ENCODE results near the gene MCOLN2.
A peak's percentile ranks its signal among the peaks of the same experiment; 100 is the strongest.
"Not testable (repeated sequence)": the region's sequence is repeated elsewhere in the genome, so short reads cannot be mapped to it uniquely, and the experiment has no call there.

The MCOLN2 gene

GRCh38 chr1:84907095-84907827 lies 89.7 kb downstream of the MCOLN2 start:
- peaks cover 0 to 4% (median 0%) of the 10 kb centered on the region in 5 donors for H3K9me3 ChIP-seq (ENCODE audit: control insufficient read depth in 5 of 5, low read length in 5 of 5)
- H3K27me3 ChIP-seq (ENCODE audit: control insufficient read depth in 5 of 5, insufficient read depth in 4 of 5, low read length in 5 of 5) = no peaks in the 10 kb centered on the region
- no peak overlapping the region for H3K4me3 ChIP-seq (ENCODE audit: low read depth in 1 of 5, low read length in 5 of 5)
- H3K9ac ChIP-seq (ENCODE audit: low read length in 5 of 5) = no peak overlapping the region
- H3K27ac ChIP-seq (ENCODE audit: low read depth, low read length) = no peak overlapping the region
- no peaks in the 10 kb centered on the region for H3K36me3 ChIP-seq (ENCODE audit: control insufficient read depth in 5 of 5, insufficient read depth in 5 of 5, low read length in 5 of 5)
- no peaks in the 10 kb centered on the region for H3K4me1 ChIP-seq (ENCODE audit: control insufficient read depth in 5 of 5, insufficient read depth in 5 of 5, low read length in 5 of 5)

GRCh38 chr1:84902727-84903126 lies 94.2 kb downstream of the MCOLN2 start:
- H3K27me3 ChIP-seq (ENCODE audit: control insufficient read depth in 5 of 5, insufficient read depth in 4 of 5, low read length in 5 of 5); H3K4me1 ChIP-seq (ENCODE audit: control insufficient read depth in 5 of 5, insufficient read depth in 5 of 5, low read length in 5 of 5); H3K36me3 ChIP-seq (ENCODE audit: control insufficient read depth in 5 of 5, insufficient read depth in 5 of 5, low read length in 5 of 5); H3K4me3 ChIP-seq (ENCODE audit: low read depth in 1 of 5, low read length in 5 of 5); H3K27ac ChIP-seq (ENCODE audit: low read depth, low read length); H3K9ac ChIP-seq (ENCODE audit: low read length in 5 of 5); H3K9me3 ChIP-seq (ENCODE audit: control insufficient read depth in 5 of 5, low read length in 5 of 5): not testable (repeated sequence)

GRCh38 chr1:84899969-84900368 lies 96.9 kb downstream of the MCOLN2 start:
- no peak overlapping the region for H3K9ac ChIP-seq (ENCODE audit: low read length in 5 of 5)
- no peak overlapping the region for H3K4me3 ChIP-seq (ENCODE audit: low read depth in 1 of 5, low read length in 5 of 5)
- H3K27me3 ChIP-seq (ENCODE audit: control insufficient read depth in 5 of 5, insufficient read depth in 4 of 5, low read length in 5 of 5) = peaks cover 0 to 2% (median 0%) of the 10 kb centered on the region in 5 donors
- no peaks in the 10 kb centered on the region for H3K4me1 ChIP-seq (ENCODE audit: control insufficient read depth in 5 of 5, insufficient read depth in 5 of 5, low read length in 5 of 5)
- H3K36me3 ChIP-seq (ENCODE audit: control insufficient read depth in 5 of 5, insufficient read depth in 5 of 5, low read length in 5 of 5) = no peaks in the 10 kb centered on the region
- H3K9me3 ChIP-seq (ENCODE audit: control insufficient read depth in 5 of 5, low read length in 5 of 5) = peaks cover 0 to 4% (median 0%) of the 10 kb centered on the region in 5 donors
- no peak overlapping the region for H3K27ac ChIP-seq (ENCODE audit: low read depth, low read length)

GRCh38 chr1:84896279-84896678 lies 100.6 kb downstream of the MCOLN2 start:
- Histone ChIP-seq H3K9ac (ENCODE audit: low read length in 5 of 5) (no peak overlapping the region), H3K4me3 (ENCODE audit: low read depth in 1 of 5, low read length in 5 of 5) (no peak overlapping the region), H3K9me3 (ENCODE audit: control insufficient read depth in 5 of 5, low read length in 5 of 5) (no peaks in the 10 kb centered on the region), H3K36me3 (ENCODE audit: control insufficient read depth in 5 of 5, insufficient read depth in 5 of 5, low read length in 5 of 5) (no peaks in the 10 kb centered on the region), H3K27ac (ENCODE audit: low read depth, low read length) (no peak overlapping the region), H3K27me3 (ENCODE audit: control insufficient read depth in 5 of 5, insufficient read depth in 4 of 5, low read length in 5 of 5) (peaks cover 12 to 23% (median 17%) of the 10 kb centered on the region in 5 donors), H3K4me1 (ENCODE audit: control insufficient read depth in 5 of 5, insufficient read depth in 5 of 5, low read length in 5 of 5) (peaks cover 0 to 12% (median 5%) of the 10 kb centered on the region in 5 donors)

GRCh38 chr1:84892705-84893618 lies 104.0 kb downstream of the MCOLN2 start, which contains the start of gene LPAR3:
TSS of gene LPAR3 (minus strand) at chr1:84893206. CDS start at chr1:84866120, 27,086 bp downstream.
- Histone ChIP-seq H3K4me1 (ENCODE audit: control insufficient read depth in 5 of 5, insufficient read depth in 5 of 5, low read length in 5 of 5) (peaks cover 0 to 12% (median 5%) of the 10 kb centered on the region in 5 donors), H3K36me3 (ENCODE audit: control insufficient read depth in 5 of 5, insufficient read depth in 5 of 5, low read length in 5 of 5) (no peaks in the 10 kb centered on the region), H3K9me3 (ENCODE audit: control insufficient read depth in 5 of 5, low read length in 5 of 5) (no peaks in the 10 kb centered on the region), H3K9ac (ENCODE audit: low read length in 5 of 5) (no peak within 1 kb of the TSS), H3K27ac (ENCODE audit: low read depth, low read length) (no peak within 1 kb of the TSS), H3K4me3 (ENCODE audit: low read depth in 1 of 5, low read length in 5 of 5) (peak within 1 kb of the TSS in 4 of 5 donors; percentile 6 to 42 (median 18)), H3K27me3 (ENCODE audit: control insufficient read depth in 5 of 5, insufficient read depth in 4 of 5, low read length in 5 of 5) (peaks cover 12 to 23% (median 17%) of the 10 kb centered on the region in 5 donors)

GRCh38 chr1:84890566-84890965 lies 106.3 kb downstream of the MCOLN2 start:
- no peak overlapping the region for H3K4me3 ChIP-seq (ENCODE audit: low read depth in 1 of 5, low read length in 5 of 5)

GRCh38 chr1:84889437-84889836 lies 107.5 kb downstream of the MCOLN2 start:
- H3K9me3 ChIP-seq (ENCODE audit: control insufficient read depth in 5 of 5, low read length in 5 of 5) = no peaks in the 10 kb centered on the region
- no peaks in the 10 kb centered on the region for H3K36me3 ChIP-seq (ENCODE audit: control insufficient read depth in 5 of 5, insufficient read depth in 5 of 5, low read length in 5 of 5)
- H3K9ac ChIP-seq (ENCODE audit: low read length in 5 of 5) = no peak overlapping the region
- H3K4me3 ChIP-seq (ENCODE audit: low read depth in 1 of 5, low read length in 5 of 5) = no peak overlapping the region
- peaks cover 0 to 12% (median 5%) of the 10 kb centered on the region in 5 donors for H3K4me1 ChIP-seq (ENCODE audit: control insufficient read depth in 5 of 5, insufficient read depth in 5 of 5, low read length in 5 of 5)
- H3K27ac ChIP-seq (ENCODE audit: low read depth, low read length) = no peak overlapping the region
- H3K27me3 ChIP-seq (ENCODE audit: control insufficient read depth in 5 of 5, insufficient read depth in 4 of 5, low read length in 5 of 5) = peaks cover 12 to 17% (median 17%) of the 10 kb centered on the region in 5 donors

More at GRCh38 chr1:84890566-84890965, 106.3 kb downstream of the MCOLN2 start:
- Histone ChIP-seq H3K9ac (ENCODE audit: low read length in 5 of 5) (no peak overlapping the region), H3K9me3 (ENCODE audit: control insufficient read depth in 5 of 5, low read length in 5 of 5) (no peaks in the 10 kb centered on the region), H3K4me1 (ENCODE audit: control insufficient read depth in 5 of 5, insufficient read depth in 5 of 5, low read length in 5 of 5) (peaks cover 0 to 12% (median 5%) of the 10 kb centered on the region in 5 donors), H3K27ac (ENCODE audit: low read depth, low read length) (no peak overlapping the region), H3K36me3 (ENCODE audit: control insufficient read depth in 5 of 5, insufficient read depth in 5 of 5, low read length in 5 of 5) (no peaks in the 10 kb centered on the region), H3K27me3 (ENCODE audit: control insufficient read depth in 5 of 5, insufficient read depth in 4 of 5, low read length in 5 of 5) (peaks cover 12 to 23% (median 17%) of the 10 kb centered on the region in 5 donors)

- Histone ChIP-seq H3K27me3 (ENCODE audit: control insufficient read depth in 5 of 5, insufficient read depth in 4 of 5, low read length in 5 of 5) (peaks cover 12 to 14% (median 13%) of the 10 kb centered on the region in 5 donors), H3K4me1 (ENCODE audit: control insufficient read depth in 5 of 5, insufficient read depth in 5 of 5, low read length in 5 of 5) (peaks cover 0 to 12% (median 5%) of the 10 kb centered on the region in 5 donors), H3K9me3 (ENCODE audit: control insufficient read depth in 5 of 5, low read length in 5 of 5) (no peaks in the 10 kb centered on the region), H3K4me3 (ENCODE audit: low read depth in 1 of 5, low read length in 5 of 5) (no peak overlapping the region), H3K9ac (ENCODE audit: low read length in 5 of 5) (no peak overlapping the region), H3K27ac (ENCODE audit: low read depth, low read length) (no peak overlapping the region), H3K36me3 (ENCODE audit: control insufficient read depth in 5 of 5, insufficient read depth in 5 of 5, low read length in 5 of 5) (no peaks in the 10 kb centered on the region)
Measured at GRCh38 chr1:84888753-84889152, 108.2 kb downstream of the MCOLN2 start.

- H3K36me3 ChIP-seq (ENCODE audit: control insufficient read depth in 5 of 5, insufficient read depth in 5 of 5, low read length in 5 of 5) = no peaks in the 10 kb centered on the region
- H3K4me1 ChIP-seq (ENCODE audit: control insufficient read depth in 5 of 5, insufficient read depth in 5 of 5, low read length in 5 of 5) = peaks cover 0 to 2% (median 1%) of the 10 kb centered on the region in 5 donors
- H3K27ac ChIP-seq (ENCODE audit: low read depth, low read length) = no peak overlapping the region
- H3K9me3 ChIP-seq (ENCODE audit: control insufficient read depth in 5 of 5, low read length in 5 of 5) = no peaks in the 10 kb centered on the region
- H3K4me3 ChIP-seq (ENCODE audit: low read depth in 1 of 5, low read length in 5 of 5) = no peak overlapping the region
- peaks cover 2 to 5% (median 3%) of the 10 kb centered on the region in 5 donors for H3K27me3 ChIP-seq (ENCODE audit: control insufficient read depth in 5 of 5, insufficient read depth in 4 of 5, low read length in 5 of 5)
- no peak overlapping the region for H3K9ac ChIP-seq (ENCODE audit: low read length in 5 of 5)
Measured at GRCh38 chr1:84887261-84887934, 109.5 kb downstream of the MCOLN2 start.

Measured in subcutaneous abdominal adipose tissue (tissue), 5 donors.